Femur (tissue), 1 donor: ENCODE measurements around the gene WDR93.
"Not testable (repeated sequence)": the region's sequence is repeated elsewhere in the genome, so short reads cannot be mapped to it uniquely, and the experiment has no call there.

ENCODE experiments used
- DNase-seq: peaks from one replicate; pipeline ENCODE4 v3.0.0-alpha.2; 2017

Gene WDR93

DNA sequence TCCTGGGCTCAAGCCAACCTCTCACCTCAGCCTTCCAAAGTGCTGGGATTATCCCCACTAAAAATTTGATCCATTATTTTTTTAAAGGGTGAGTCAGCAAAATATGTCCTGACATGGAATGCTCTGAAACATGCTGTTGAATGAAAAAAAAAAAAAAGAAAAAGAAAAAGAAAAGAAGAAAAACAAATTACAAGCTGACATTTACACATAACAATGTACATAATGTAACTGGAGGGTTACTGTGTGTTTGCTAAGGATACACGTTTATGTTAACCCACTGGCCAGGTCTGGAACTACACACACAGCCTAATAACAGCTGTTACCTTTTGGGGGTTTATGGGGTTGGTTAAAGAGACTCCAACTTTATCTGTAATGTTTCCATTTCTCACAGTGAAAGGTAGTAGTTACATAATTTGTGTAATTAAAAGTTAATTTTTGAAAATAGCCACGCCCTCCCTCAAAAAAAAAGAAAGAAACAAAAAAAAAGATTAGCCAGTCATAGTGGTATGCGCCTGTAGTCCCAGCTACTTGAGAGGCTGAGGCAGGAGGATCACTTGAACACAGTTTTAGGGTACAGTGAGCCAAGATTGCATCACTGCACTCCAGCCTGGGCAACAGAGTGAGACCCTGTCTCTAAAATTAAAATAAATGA lies 82.4 kb downstream of the WDR93 start:
- DNase-seq, result no peak

DNA sequence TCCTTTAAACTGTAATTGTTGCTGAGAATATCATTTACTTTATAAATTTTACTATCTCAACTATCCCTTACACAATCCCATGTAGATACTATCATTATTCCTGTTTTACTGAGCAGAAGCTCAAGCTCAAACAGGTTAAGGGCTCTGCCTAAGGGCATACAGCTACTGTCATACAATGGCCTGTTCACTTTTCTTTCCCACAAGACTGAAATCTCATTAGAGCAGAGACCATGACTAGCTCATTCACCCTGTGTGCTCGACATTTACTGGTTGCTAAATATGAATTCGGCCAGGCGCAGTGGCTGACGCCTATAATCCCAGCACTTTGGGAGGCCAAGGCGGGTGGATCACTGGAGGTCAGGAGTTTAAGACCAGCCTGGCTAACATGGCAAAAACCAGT lies 83.9 kb downstream of the WDR93 start:
- DNase-seq, result no peak

DNA sequence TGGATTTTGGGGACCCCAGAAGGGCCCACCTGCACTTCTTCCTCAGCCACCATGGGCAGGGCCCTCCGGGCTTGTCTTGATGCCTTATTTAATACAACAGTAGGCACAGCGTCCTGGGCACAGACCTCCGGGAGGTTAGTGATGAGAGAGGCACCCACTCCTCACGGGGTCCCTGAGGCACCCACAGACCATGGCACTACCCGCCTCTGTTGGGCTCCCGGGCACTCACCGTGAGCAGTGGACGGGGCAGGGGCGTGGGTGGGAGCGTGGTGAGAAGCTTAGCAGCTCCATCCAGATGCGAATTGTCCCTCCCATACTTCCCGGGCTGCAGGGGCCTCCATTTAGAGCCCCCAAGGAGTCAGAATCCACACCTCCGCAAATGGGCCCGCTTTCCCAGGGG lies 85.2 kb downstream of the WDR93 start:
- no peak for DNase-seq

DNA sequence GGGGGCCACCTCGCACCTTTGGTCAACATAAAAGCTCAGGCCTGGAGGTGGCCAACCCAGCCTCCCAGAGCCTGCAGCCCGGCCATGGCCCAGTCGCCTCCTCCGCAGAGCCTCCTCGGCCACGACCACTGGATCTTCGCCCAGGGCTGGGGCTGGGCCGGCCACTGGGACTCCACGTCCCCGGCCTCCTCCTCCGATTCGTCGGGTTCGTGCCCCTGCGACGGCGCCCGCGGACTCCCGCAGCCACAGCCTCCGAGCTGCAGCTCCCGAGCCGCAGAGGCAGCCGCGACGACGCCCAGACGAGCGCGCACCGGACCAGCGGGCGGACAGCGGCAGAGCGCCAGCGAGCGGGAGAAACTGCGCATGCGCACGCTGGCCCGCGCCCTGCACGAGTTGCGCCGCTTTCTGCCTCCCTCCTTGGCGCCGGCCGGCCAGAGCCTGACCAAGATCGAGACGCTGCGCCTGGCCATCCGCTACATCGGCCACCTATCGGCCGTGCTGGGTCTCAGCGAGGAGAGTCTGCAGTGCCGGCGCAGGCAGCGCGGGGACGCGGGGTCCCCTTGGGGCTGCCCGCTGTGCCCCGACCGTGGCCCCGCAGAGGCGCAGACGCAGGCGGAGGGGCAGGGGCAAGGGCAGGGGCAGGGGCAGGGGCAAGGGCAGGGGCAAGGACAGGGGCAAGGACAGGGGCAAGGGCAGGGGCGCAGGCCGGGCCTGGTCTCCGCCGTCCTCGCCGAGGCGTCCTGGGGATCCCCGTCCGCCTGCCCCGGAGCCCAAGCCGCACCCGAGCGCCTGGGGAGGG lies 85.9 kb downstream of the WDR93 start, which contains the start of gene MESP2:
Gene MESP2, plus strand, starts transcription at position 59 of the 799 bp plus-strand sequence. Its CDS starts 26 bp downstream, at position 85.
- peak; percentile 92 for DNase-seq

DNA sequence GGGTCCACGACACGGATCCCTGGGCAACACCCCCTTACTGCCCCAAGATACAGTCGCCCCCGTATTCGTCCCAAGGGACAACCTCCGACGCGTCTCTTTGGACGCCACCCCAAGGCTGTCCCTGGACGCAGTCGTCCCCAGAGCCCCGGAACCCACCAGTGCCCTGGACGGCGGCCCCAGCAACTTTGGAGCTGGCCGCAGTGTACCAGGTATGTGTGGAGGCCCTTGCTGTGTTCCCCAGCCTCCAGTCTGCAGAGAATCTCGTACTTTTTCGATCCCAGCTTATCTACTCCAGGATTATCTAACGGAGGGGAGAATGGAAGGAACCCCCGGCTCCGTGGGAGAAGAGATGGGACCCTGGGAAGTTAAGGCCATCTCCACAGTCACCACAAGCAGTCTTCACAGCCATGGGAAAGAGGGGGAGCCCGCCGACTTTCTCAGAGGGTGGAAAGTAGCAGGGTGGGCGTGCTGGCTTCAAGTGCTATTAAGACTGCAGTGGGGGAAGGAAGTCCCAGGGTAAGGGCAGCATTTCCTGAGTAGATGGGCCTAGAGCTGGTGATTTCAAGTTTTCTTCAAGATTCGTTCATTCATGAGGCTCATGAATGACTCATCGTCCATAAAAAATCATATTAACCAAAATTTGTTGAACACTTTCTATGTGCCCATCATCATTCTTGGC lies 86.6 kb downstream of the WDR93 start:
- DNase-seq, result no peak

DNA sequence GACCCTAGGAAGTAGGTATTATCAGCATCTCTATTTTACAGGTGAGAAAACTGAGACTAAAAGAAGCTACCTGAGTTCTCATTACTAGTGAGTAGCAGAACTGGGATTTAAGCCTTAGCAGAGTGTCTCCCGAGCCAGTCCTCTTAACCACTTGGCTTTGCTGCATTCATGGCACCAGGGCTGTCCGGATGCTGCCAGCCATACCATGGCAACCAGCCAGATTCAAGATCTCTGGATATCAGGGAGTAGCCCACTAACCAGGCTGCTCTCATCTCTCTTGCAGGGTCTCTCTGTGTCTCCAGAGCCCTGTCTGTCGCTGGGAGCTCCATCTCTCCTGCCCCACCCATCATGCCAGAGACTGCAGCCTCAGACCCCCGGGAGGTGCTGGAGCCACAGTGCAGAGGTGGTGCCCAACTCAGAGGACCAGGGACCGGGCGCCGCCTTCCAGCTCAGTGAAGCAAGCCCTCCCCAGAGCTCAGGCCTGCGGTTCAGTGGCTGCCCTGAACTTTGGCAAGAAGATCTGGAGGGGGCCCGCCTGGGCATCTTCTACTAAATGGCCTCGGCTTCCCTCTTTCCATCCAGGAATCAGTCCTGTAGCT lies 87.3 kb downstream of the WDR93 start:
- no peak for DNase-seq

DNA sequence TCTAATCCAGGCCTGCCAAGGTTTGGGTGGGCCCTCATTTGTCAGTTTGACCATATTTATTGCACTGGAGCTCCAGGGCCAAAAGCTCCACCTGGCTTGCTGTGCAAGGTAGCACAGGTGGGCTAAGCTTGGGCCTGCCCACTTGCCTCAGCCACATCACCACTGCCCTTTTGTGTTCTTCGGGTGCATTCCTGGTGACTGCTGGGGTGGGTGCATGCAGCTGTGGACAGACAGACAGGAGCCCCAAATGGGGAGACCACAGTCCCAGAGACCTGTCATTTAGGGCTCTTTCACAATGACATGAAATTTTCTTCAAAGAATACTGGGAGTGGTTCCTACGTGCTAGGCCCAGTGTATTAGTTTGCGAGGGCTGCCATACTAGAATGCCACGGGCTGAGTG lies 88.2 kb downstream of the WDR93 start:
- no peak for DNase-seq

DNA sequence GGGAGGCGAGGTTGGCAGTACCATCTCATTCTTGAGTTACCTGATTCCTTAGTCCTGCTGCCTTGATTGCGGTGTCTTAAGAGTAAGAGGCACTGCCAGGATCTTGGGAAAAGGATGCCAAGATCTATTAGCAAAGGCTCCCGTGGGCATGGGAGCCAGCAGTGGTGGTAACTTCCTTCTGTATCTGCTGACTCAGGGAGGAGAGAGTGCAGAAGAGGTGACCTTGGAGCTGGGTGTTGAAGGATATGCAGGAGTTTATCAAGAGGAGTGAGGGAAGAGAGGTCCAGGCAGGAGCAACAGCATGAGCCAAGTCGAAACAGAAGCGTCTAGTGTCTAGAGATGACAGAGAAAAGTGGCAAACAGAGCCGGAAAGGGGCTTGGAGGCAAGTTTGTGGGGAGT lies 90.0 kb downstream of the WDR93 start:
- DNase-seq, result no peak

DNA sequence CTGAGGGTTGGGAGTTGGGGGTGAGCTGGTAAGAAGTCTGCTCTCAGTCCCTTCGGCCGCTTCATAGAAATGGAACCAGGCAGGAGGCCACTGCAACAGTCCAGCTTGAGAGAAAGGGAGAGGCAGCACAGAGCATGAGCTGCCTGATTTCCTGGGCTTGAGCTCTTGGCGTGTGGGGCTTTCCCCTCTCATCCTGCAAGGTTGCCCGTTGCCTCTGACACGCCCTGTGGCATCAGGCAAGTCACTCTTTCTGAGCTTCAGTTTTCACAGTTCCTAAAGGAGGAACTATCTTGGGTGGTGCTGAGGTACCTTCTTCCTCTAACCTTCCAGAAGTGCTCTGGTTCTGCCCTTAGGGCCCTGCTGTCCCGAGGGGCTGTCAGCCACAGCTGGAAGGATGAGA lies 90.4 kb downstream of the WDR93 start:
- DNase-seq, result no peak

DNA sequence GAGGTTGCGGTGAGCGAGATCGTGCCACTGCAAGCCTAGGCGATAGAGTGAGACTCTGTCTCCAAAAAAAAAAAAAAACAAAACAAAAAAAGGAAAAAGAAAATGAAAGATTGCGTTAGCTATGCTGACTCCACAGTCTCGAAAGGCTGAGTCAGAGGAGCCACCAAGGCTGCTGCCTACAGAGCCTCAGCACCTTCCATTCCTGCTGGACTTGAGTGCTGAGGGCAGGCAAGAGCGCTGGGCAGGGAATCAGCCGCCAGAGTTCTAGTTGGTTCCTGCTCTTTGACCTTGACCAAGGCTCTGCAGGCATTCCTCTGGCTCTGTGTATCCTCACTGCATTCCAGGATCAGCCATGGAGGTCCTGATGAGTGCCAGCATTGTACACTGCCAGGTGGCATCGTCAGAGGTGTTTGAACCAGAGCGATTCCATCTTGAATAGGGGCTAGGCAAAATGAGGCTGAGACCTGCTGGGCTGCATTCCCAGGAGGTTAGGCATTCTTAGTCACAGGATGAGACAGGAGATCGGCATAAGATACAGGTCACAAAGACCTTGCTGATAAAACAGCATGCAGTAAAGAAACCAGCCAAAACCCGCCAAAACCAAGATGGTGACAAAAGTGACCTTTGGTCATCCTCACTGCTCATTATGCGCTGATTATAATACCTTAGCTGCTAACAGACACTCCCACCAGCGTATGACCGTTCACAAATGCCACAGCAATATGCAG lies 91.4 kb downstream of the WDR93 start:
- no peak for DNase-seq

DNA sequence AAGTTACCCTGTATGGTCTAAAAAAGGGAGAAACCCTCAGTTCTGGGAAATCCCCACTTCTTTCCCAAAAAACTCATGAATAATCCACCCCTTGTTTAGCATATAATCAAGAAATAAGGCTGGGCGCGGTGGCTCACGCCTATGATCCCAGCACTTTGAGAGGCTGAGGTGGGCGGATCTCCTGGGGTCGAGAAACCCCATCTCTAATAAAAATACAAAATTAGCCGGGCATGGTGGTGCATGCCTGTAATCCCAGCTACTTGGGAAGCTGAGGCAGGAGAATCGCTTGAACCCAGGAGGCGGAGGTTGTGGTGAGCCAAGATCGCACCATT lies 92.0 kb downstream of the WDR93 start:
- DNase-seq, result not testable (repeated sequence)

DNA sequence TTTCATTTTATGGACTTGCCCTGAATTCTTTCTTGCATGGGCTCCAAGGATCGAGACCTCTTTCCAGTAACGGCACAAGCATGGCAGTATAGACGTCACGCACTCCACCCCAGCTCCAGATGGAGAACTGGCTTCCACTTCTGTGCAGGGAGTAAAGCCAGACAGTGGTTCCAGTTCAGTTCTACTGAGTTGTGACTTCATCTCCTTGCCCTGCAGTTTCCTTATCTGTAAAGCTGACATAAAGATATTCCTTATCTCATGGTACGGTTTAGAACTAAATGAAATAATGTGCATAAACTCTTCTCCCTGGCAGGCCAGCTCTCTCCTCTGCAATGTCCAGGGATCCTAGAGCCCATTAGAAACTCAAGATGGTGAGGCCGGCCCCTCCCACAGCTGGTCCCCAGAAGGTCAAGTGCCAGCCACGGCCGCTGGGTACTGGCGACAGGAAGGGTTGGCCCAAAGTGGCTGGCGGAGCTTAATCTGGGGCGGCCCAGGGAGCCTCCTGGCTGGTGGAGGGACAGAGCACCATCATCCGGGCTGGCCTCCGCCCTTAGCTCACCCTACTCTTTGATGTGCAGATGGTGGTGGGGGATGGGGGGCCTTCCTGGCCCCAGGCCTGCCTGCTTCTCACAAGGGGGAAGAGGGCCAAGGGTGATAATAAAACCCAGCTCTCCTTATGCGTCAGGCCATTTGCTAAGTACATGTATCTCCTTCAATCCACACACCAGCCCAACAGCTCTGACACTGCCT lies 92.7 kb downstream of the WDR93 start:
- no peak for DNase-seq

DNA sequence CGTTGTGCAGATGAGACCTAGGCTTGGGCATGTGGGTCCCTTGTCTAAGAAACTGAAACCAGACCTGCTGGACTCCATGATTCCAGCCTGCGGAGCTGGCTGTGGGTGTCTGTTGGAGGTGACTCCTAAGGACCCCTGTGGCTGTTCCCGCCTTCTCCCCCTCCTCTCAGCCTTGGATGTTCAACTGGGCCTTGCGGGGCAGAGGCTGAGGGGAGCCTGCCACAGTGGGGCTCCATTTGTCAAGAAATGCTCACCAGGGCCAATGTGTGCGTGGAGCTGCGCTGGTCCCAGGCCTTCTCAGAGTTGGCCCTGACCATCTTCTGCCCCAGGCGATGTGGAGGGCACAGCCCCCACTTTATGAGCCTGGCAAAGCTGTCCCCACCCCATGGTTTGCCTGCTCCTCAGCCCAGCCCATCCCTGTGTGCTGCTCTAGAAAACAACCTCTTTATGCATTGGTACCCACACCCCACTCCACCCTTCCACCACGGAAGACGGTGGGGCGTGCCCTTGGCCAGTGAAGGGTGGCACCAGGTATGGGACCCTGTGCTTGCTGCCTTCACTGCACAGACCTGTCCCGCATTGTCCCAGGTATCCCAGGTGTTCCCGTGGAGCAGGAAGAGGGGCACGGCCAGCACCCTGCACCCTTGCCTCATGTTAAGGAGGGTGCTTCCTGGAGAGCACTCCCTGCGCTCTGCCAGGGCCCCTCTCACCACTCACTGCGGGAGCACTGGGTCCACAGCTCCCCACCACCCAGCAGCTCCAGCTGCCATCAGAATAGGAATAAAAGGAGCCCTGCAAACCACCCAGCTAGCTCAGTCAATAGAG lies 93.5 kb downstream of the WDR93 start:
- DNase-seq, result no peak

DNA sequence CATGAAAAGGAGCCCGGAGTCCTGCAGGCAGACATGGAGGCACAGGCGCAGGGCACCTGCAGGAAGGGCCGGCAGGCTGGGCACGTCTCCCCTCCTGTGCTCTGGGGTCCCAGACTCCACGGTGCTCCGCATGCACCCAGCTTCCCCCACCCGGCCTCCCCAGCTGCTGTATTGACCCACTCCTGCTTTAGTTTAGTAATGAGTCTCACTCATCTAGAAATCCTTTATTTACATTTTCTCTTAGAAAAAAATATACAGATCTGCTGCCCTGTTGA lies 94.0 kb downstream of the WDR93 start:
- no peak for DNase-seq

DNA sequence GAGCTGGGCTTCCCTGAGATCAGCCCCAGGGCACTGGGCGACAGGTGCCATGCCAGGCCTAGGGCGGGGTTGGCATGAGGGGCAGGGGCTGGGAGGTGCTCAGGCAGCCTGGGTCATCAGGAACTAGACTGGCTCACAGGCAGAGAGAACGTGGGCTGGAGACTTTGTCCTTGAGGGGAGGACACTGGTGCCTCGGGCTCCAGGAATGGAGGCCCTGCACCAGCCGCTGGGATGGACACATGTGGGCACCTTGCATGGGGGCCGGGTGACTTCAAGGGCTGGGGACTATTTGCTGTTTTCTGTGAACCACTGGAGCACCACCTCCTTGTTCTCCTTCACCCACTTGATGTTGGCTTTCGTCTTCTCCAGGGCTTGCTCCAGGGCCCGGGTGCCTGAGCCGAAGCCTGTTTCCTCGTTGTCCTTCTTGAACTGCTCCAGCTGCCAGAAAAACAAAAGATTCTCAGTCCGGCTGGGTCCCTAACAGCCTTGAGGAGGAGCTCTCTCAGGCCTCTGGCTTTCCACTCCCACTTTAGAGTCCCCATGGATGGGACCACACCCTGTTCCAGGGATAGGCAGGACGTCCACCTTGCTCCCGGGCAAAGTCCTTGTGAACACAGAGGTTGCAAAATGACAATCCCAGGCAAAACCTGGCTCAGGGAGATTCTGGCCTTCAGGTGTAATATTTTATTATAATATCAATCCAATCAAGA lies 94.6 kb downstream of the WDR93 start:
- DNase-seq, result no peak

DNA sequence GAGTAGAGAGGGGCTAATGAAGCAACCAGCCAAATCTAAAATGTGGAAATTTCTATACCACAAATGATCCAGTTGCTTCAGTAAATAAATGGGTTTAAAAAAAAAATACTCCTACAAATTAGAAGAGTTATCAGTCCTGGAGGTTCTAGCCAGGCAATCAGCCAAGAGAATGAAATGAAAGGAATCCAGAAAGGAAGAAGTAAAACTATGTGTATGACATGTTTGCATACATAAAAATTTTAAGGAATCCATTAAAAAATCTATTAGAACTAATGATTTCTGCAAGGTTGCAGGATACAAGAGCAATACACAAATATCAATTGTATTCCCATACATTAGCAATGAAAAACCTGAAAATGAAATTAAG lies 95.1 kb downstream of the WDR93 start:
- no peak for DNase-seq

DNA sequence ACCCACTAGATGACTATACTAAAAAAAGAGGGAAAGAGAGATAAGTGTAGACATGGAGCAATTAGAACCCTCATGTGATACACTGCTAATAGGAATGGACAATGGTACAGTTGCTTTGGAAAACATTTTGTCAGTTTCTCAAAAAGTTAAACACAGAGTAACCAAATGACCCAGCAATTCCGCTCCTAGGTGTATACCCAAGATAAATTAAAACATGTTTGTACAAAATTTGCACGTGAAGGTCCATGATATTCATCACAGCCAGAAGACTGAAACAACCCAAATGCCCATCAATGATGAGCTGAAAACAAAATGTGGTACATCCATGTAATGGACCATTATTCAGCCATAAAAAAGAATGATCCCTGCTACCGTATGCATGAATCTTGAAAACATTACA lies 97.3 kb downstream of the WDR93 start:
- DNase-seq, result no peak

DNA sequence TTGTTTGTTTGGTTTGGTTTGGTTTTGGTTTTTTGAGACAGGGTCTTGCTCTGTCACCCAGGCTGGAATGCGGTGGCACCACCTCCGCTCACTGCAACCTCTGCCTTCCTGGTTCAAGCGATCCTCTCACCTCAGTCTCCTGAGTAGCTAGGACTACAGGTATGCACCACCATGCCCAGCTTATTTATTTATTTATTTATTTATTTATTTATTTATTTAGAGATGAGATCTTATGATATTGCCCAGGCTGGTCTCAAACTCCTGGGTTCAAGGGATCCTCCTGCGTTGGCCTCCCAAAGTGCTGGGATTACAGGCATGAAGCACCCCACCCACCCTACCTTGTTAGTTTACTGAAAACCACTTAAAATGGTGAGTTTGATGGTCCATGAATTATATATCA lies 98.0 kb downstream of the WDR93 start:
- not testable (repeated sequence) for DNase-seq

DNA sequence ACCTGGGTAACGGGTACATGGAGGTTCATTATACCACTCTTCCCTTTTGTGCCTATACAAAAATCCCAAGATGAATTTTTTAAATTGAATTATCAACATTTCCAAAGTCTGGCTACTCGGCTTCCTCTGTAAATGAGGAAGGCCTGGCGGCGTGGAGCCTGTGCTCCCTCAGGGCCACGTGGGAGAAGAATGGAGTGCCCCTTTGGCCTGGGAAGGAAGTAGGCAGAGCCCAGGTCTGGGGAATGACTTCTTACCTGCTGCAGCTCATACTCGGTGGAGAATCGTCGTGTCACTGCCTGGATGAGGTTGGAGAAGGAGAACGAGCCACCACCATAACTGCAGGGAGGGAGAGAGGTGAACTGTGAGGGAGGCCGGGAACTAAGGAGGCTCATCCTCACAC lies 99.6 kb downstream of the WDR93 start:
- no peak for DNase-seq

DNA sequence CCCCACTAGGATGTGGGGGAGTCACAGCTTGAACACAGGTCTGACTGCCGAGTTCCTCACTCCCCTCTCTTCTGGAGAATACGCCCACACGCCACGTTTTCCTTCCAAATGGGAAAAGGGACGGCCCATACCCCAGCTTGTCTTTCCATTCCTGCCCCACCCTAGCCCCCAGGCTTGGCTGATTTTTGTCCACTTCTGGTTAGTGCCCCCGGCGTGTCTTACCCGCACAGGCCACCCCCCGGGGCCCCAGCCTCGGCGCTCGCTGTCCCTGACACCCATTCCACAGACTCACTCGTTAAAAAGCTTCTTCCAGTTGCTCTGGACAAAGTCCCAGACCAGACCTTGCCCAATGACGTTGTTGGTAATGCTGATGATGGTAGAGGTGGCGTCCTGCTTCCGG lies 100.0 kb downstream of the WDR93 start:
- DNase-seq, result no peak
